GM21737 (cell line): ENCODE data around the gene PLCXD3.

ENCODE experiments used
- ATAC-seq: cut with Tn5 transposase; IDR thresholded peaks from one replicate; pipeline ENCODE4 v1.9.1; 2021; ENCODE audit warnings: mild to moderate bottlenecking, moderate library complexity; ENCODE audit not compliant: unreplicated experiment

The PLCXD3 gene

DNA sequence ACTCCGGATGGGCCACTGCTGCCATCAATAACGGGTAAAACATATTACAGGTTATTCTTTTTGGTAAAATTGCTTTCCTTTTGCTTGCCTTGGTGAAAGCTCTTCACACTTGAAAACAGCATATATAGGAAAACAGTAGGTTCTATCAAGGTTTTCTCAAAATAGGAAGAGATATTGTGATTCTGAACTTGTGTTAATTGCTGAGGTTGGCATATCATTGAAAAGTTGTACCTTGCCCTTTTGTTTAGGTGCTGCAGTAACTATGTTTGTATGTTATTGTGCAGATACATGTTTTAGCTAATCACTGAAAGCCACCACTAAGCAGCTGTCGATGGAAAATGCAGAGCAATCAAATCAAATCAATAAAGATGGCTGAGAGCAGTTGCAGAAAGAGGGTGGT lies 219.1 kb downstream of the PLCXD3 start:
- no peak for ATAC-seq

DNA sequence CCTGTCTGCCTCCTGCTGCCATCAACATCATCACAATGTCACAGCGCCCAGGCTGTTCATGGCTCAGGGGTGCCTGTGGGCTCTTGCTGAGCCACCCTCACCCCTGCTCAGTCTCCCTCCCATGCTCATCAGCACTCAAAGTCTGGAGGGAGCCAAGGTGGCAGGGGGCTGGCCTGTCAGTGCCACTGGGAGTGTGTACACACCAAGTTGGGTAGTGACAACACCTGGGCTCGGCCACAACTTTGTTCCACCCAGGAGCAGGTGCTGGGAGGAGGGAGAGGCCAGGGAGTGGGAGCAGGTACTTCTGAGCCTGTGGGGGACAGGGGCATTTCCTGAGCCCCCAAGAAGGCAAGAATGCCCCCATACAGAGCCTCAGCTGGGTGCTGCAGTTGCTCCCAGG lies 219.6 kb downstream of the PLCXD3 start:
- no peak for ATAC-seq

- no peak for ATAC-seq
Observed at GRCh38 chr5:41289970-41290464, 220.4 kb downstream of the PLCXD3 start.

- no peak for ATAC-seq
Observed at GRCh38 chr5:41286696-41287095, 223.7 kb downstream of the PLCXD3 start.

DNA sequence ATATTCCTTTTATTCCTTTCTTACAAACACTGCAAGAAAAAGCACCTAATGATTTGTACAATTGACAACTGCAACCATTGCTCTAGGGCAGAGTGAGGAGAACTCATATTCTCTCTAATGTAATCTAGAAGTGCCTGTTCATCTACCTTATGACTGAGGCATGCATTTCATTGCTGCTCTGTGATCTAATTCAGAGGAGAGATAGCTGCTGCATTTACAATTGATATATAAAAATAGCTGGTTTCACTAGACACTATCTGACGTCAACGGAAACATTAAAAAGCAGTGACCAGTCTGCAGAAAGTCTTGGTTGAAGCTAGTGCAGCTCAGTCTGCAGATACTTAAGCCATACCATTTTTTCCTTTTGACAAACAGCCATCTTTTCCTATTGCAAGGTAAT lies 224.2 kb downstream of the PLCXD3 start:
- ATAC-seq, result no peak

- ATAC-seq, result no peak
Observed at GRCh38 chr5:41284938-41285337, 225.5 kb downstream of the PLCXD3 start.

DNA sequence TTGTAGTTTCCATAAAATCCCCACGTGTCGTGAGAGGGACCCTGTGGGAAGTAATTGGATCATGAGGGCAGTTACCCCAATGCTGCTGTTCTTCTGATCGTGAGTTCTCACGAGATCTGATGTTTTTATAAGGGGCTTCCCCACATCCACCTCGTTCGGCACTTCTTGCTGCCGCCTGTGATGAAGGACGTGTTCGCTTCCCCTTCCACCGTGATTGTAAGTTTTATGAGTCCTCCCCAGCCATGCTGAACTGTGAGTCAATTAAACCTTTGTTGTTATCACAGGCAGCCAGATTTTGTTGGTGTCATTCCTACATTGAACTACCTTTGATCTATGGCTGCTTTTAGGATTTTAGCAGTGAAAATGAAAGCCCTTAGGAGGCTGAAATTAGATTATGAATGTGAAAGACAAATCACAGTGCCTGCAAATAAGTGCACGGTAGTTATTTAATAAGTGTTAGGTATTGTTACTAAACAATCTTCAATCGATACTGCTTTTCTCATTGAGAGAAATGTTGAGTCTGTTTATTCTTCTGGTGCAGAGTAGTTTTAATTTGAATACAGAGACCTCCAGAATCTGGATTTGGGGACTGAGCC lies 229.1 kb downstream of the PLCXD3 start:
- no peak for ATAC-seq

DNA sequence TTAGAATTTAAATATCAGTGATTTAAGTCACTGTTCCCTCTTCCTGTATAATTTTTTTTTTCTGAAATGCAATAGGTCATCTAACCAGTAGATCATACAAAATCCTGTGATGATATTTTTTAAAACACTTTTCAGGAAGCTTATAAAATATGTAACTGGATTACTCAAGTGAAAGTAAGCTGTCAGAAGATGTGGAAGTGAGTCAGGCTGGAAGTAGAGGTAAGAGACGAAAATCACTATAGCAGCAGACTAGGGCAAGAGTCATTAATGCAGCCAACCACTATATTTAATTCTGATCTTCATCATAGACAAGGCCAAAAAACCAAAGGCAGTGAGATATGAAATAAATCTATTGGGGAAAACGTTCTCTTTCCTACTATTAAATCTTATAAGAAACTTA lies 231.4 kb downstream of the PLCXD3 start:
- no peak for ATAC-seq

- no peak for ATAC-seq
Observed at GRCh38 chr5:41277476-41278245, 232.7 kb downstream of the PLCXD3 start.

- ATAC-seq, result no peak
Observed at GRCh38 chr5:41275813-41276512, 234.4 kb downstream of the PLCXD3 start.

- ATAC-seq, result no peak
Observed at GRCh38 chr5:41270423-41271251, 239.8 kb downstream of the PLCXD3 start.

DNA sequence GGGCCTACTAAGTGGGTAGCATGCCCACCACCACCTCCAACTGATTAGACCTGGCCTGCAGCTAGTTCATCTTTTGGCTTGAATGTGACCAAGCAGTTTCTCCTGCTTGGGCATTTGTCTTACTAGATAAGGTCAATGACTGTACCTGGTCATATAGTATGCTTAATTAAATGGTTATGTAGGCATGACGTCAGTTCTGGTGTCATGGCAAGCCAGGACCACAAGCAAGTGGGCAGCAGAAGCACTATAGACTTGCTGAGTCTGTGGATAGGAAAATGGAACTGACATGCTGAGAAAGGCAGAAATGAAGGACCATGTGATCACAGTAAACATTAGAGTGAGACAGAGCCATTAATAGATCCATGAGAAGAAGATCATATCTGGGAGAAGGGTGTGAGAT lies 241.5 kb downstream of the PLCXD3 start:
- no peak for ATAC-seq

- ATAC-seq, result no peak
Observed at GRCh38 chr5:41266377-41266776, 244.0 kb downstream of the PLCXD3 start.

DNA sequence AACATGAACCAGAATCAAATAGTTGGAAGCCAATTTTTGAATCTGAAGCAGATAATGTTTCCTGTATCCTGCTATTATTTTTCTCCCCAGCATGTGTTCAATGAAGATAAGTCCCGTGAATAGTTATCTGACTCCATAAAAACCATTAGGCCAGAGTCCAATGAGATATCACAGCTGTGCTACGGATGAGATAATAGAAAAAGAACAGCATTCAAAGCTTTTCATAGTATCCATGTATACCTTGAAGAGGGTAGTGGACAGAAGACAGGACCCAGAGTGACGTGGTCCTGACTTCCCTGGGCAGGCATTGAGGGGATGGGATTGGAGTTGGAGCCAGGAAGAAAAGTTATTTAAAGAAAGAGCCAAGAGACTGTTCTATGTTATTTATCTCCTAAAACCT lies 246.4 kb downstream of the PLCXD3 start:
- ATAC-seq, result no peak

DNA sequence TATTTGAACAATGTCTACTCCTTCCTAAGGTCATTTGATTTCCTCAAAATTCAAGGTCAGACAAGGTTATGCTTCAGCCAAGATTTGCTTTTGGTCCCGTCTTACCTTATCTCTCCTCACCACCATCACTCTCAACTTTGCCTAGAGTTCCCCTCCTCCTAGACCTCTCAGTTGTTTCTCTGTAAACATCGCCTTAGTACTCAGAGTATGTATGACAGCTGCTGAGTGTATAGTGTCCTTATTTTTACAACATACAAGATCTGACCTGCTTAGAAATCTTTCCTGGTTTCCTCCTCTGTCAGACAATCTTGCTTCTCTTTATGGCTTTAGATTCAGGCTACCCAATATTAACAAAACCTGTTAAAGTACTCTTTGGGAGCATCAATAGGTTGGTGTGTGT lies 247.1 kb downstream of the PLCXD3 start:
- ATAC-seq, result no peak
